GM23248 (cell line): ENCODE results near the gene FILIP1. TPM values are rescaled to one million over a fixed set of nuclear protein-coding genes. Genes with fewer than 3 reads are reported as not detected.

ENCODE experiments used
- DNase-seq: peaks from one replicate; pipeline ENCODE4 v3.0.0-alpha.2; 2015
- H2AFZ ChIP-seq: fragments of 200-600 bp; sonication (generic); 2 replicates; pipeline ENCODE4 v1.6.1; 2016; ENCODE audit warnings: antibody characterized with exemption
- H3F3A ChIP-seq: fragments of 200-600 bp; sonication (generic); 2 replicates; pipeline ENCODE4 v1.6.1; 2016; ENCODE audit warnings: mild to moderate bottlenecking, antibody characterized with exemption, mixed run types; ENCODE audit not compliant: insufficient read depth
- H3K27ac ChIP-seq: fragments of 200-600 bp; sonication (generic); 2 replicates; pipeline ENCODE4 v1.5.1; 2016; ENCODE audit warnings: mild to moderate bottlenecking
- H3K27me3 ChIP-seq: fragments of 200-600 bp; sonication (generic); replicated peaks from 2 replicates; pipeline ENCODE4 v1.6.1; 2016; ENCODE audit warnings: mild to moderate bottlenecking; ENCODE audit not compliant: insufficient read depth
- H3K36me3 ChIP-seq: fragments of 200-600 bp; sonication (generic); 2 replicates; pipeline ENCODE4 v1.6.1; 2016; ENCODE audit warnings: low read depth, mild to moderate bottlenecking
- H3K4me1 ChIP-seq: fragments of 200-600 bp; sonication (generic); 2 replicates; pipeline ENCODE4 v1.6.1; 2016; ENCODE audit warnings: mild to moderate bottlenecking; ENCODE audit not compliant: insufficient read depth
- H3K4me2 ChIP-seq: fragments of 200-600 bp; sonication (generic); one replicate; pipeline ENCODE4 v1.6.1; 2016; ENCODE audit warnings: mild to moderate bottlenecking; ENCODE audit not compliant: unreplicated experiment
- H3K4me3 ChIP-seq: fragments of 200-600 bp; sonication (generic); 2 replicates; pipeline ENCODE4 v1.5.1; 2016; ENCODE audit warnings: mild to moderate bottlenecking
- H3K79me2 ChIP-seq: fragments of 200-600 bp; sonication (generic); 2 replicates; pipeline ENCODE4 v1.6.1; 2016; ENCODE audit warnings: mild to moderate bottlenecking; ENCODE audit not compliant: insufficient read depth
- H3K9ac ChIP-seq: fragments of 200-600 bp; sonication (generic); 2 replicates; pipeline ENCODE4 v1.6.1; 2016; ENCODE audit warnings: mild to moderate bottlenecking
- H3K9me2 ChIP-seq: fragments of 200-600 bp; sonication (generic); 2 replicates; pipeline ENCODE4 v1.6.1; 2016; ENCODE audit warnings: mixed run types, mild to moderate bottlenecking, moderate library complexity; ENCODE audit not compliant: insufficient read depth
- H3K9me3 ChIP-seq: fragments of 200-600 bp; sonication (generic); one replicate; pipeline ENCODE4 v1.6.1; 2017; ENCODE audit warnings: low read depth
- H4K20me1 ChIP-seq: fragments of 200-600 bp; sonication (generic); 2 replicates; pipeline ENCODE4 v1.6.0; 2016; ENCODE audit not compliant: insufficient read depth
- EZH2 ChIP-seq: fragments of 200-600 bp; sonication (generic); IDR thresholded peaks from 2 replicates; pipeline ENCODE4 v1.6.1; 2018; ENCODE audit warnings: antibody characterized with exemption, mild to moderate bottlenecking; ENCODE audit not compliant: insufficient read depth, poor library complexity, severe bottlenecking
- EZH2phosphoT487 ChIP-seq: fragments of 200-600 bp; sonication (generic); IDR thresholded peaks from 2 replicates; pipeline ENCODE4 v1.6.1; 2018; ENCODE audit warnings: antibody characterized with exemption, moderate library complexity, mild to moderate bottlenecking, low read depth; ENCODE audit not compliant: insufficient read depth
- WGBS, 2 experiments: methylation state at CpG; one replicate each; pipeline ENCODE4 v1.1.6; 2015 to 2017; ENCODE audit warnings: low lambda C conversion rate in 2 of 2, low coverage in 1 of 2; ENCODE audit errors: missing lambda C conversion rate in 2 of 2; 5-methylcytosine and 5-hydroxymethylcytosine counted together
- in situ Hi-C: fragments of 300-500 bp; cut with MboI; formaldehyde crosslinking; loops from 2 replicates; pipeline ENCODE4 v1.15.0; 2020
- polyA plus RNA-seq: library from polyadenylated mRNA; unstranded; fragments of >200 nt; fragmentation: Nextera tagmentation; extraction: Ambion mirVana; gene quantifications from 2 replicates; pipeline ENCODE4 v1.2.1, GENCODE V29; 2016
- total RNA-seq: library from RNA; depleted of rRNA; stranded (reverse); fragments of >200 nt; shearing (Covaris generic); gene quantifications from 2 replicates; pipeline ENCODE4 v1.2.3, GENCODE V29; 2014

The FILIP1 gene
- total and polyA plus RNA-seq, 2 experiments from 2014 or later: under 0.01 TPM; not detected in 1

GRCh38 chr6:75284632-75285282 lies 208.8 kb downstream of the FILIP1 start, which contains the start of gene TMEM30A:
TMEM30A (minus strand) TSS chr6:75284792; CDS start chr6:75284638, 154 bp downstream.
- H3K27me3 ChIP-seq: no peaks in the 10 kb centered on the region
- peak within 1 kb of the TSS; percentile 59 for H3K27ac ChIP-seq
- no peaks in the 10 kb centered on the region for H3K9me2 ChIP-seq
- WGBS, 2 experiments: 0 to 1% methylated on average over 42 to 55 of the region's 55 CpGs
- no peaks in the 10 kb centered on the region for H3K36me3 ChIP-seq
- H3K9me3 ChIP-seq: no peaks in the 10 kb centered on the region
- H3F3A ChIP-seq: no peaks in the 10 kb centered on the region
- H3K9ac ChIP-seq: peak within 1 kb of the TSS; percentile 91
- peaks cover 35% of the 10 kb centered on the region for H3K4me1 ChIP-seq
- H3K4me3 ChIP-seq: peak within 1 kb of the TSS; percentile 83
- in situ Hi-C loops: no loop called here
- DNase-seq: peak; percentile 99
- peak within 1 kb of the TSS; percentile 94 for H2AFZ ChIP-seq
- TF ChIP-seq EZH2phosphoT487 (no peak), EZH2 (no peak)
- peak within 1 kb of the TSS; percentile 96 for H3K4me2 ChIP-seq
- H4K20me1 ChIP-seq: 0 out of 2 replicates have a peak, but pooled peaks cover 4% of the 10 kb centered on the region
- peaks cover 57% of the 10 kb centered on the region for H3K79me2 ChIP-seq

GRCh38 chr6:75283907-75284631 lies 209.5 kb downstream of the FILIP1 start:
- Histone ChIP-seq H3F3A (no peaks in the 10 kb centered on the region), H3K79me2 (peaks cover 64% of the 10 kb centered on the region), H3K27ac (peak overlapping the region; percentile 59), H3K4me2 (peak overlapping the region; percentile 96), H3K4me1 (peaks cover 42% of the 10 kb centered on the region), H3K9ac (peak overlapping the region; percentile 91), H2AFZ (peak overlapping the region; percentile 85), H3K9me3 (no peaks in the 10 kb centered on the region), H4K20me1 (0 out of 2 replicates have a peak, but pooled peaks cover 8% of the 10 kb centered on the region), H3K27me3 (no peaks in the 10 kb centered on the region), H3K9me2 (no peaks in the 10 kb centered on the region), H3K4me3 (peak overlapping the region; percentile 83), H3K36me3 (no peaks in the 10 kb centered on the region)
- WGBS, 2 experiments: 0 to 1% methylated on average over 36 of the region's 36 CpGs
- DNase-seq: peak; percentile 52
- in situ Hi-C loops: no loop called here
- no peak for TF ChIP-seq EZH2
- TF ChIP-seq EZH2phosphoT487: no peak

GRCh38 chr6:75282706-75283105 lies 210.9 kb downstream of the FILIP1 start:
- peak overlapping the region; percentile 96 for H3K4me2 ChIP-seq
- H3K27ac ChIP-seq: no peak overlapping the region
- WGBS, 2 experiments: 8 to 14% methylated on average over 2 of the region's 2 CpGs
- no peaks in the 10 kb centered on the region for H3F3A ChIP-seq
- H2AFZ ChIP-seq: no peak overlapping the region
- H3K9me2 ChIP-seq: no peaks in the 10 kb centered on the region
- H3K9me3 ChIP-seq: no peaks in the 10 kb centered on the region
- TF ChIP-seq EZH2phosphoT487: no peak
- no peak for TF ChIP-seq EZH2
- peak overlapping the region; percentile 83 for H3K4me3 ChIP-seq
- peak; percentile 67 for DNase-seq
- peak overlapping the region; percentile 91 for H3K9ac ChIP-seq
- H3K27me3 ChIP-seq: no peaks in the 10 kb centered on the region
- H3K79me2 ChIP-seq: peaks cover 77% of the 10 kb centered on the region
- no peaks in the 10 kb centered on the region for H3K36me3 ChIP-seq
- H3K4me1 ChIP-seq: peaks cover 51% of the 10 kb centered on the region
- in situ Hi-C loops: no loop called here
- 0 out of 2 replicates have a peak, but pooled peaks cover 8% of the 10 kb centered on the region for H4K20me1 ChIP-seq

- TF ChIP-seq EZH2: no peak
- no peak for TF ChIP-seq EZH2phosphoT487
- Histone ChIP-seq H3K79me2 (peaks cover 88% of the 10 kb centered on the region), H3K4me3 (peak overlapping the region; percentile 83), H3F3A (no peaks in the 10 kb centered on the region), H3K4me2 (peak overlapping the region; percentile 96), H2AFZ (no peak overlapping the region), H3K9ac (peak overlapping the region; percentile 91), H4K20me1 (0 out of 2 replicates have a peak, but pooled peaks cover 8% of the 10 kb centered on the region), H3K9me3 (no peaks in the 10 kb centered on the region), H3K27ac (peak overlapping the region; percentile 39; the same call in 1 of the 2 replicates), H3K36me3 (no peaks in the 10 kb centered on the region), H3K9me2 (no peaks in the 10 kb centered on the region), H3K4me1 (peaks cover 51% of the 10 kb centered on the region), H3K27me3 (no peaks in the 10 kb centered on the region)
- in situ Hi-C loops: no loop called here
- DNase-seq: no peak
Observed at GRCh38 chr6:75281653-75282052, 211.9 kb downstream of the FILIP1 start.
